HG02798 (cell line): Measurements from ENCODE around the gene SEC22C.
A peak's percentile ranks its signal among the peaks of the same experiment; 100 is the strongest.
"Not testable (repeated sequence)": the region's sequence is repeated elsewhere in the genome, so short reads cannot be mapped to it uniquely, and the experiment has no call there.

ENCODE experiments used
- ATAC-seq: cut with Tn5 transposase; IDR thresholded peaks from one replicate; pipeline ENCODE4 v1.9.1; 2021; ENCODE audit warnings: mild to moderate bottlenecking; ENCODE audit not compliant: unreplicated experiment, poor library complexity

The SEC22C gene

GRCh38 chr3:42581709-42582473 is at the start of gene SEC22C:
SEC22C (minus strand) TSS chr3:42581967; CDS start chr3:42569046, 12,921 bp downstream.
- ATAC-seq = peak; percentile 92

GRCh38 chr3:42613462-42613861 is 31.7 kb upstream of the SEC22C start:
- no peak for ATAC-seq

GRCh38 chr3:42612928-42613327 is 31.2 kb upstream of the SEC22C start:
- peak; percentile 84 for ATAC-seq

DNA sequence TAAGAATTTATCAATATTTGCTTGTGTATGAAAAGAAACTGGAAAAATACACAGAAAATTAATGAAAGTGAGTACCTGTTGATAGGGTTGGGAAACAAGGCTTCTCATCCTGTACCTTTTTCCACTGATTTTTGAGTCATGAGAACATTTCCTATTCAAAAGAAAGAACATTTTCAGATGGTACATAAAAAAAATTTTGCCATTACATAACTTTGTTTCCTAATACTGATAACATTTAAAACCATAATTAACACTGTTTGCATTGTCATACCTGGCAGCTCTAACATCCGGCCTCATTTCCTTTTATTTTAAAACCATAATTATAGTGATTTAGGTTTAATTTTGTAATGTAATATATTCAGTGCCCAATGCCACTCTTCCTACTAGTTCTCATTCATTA is 30.4 kb upstream of the SEC22C start:
- no peak for ATAC-seq

DNA sequence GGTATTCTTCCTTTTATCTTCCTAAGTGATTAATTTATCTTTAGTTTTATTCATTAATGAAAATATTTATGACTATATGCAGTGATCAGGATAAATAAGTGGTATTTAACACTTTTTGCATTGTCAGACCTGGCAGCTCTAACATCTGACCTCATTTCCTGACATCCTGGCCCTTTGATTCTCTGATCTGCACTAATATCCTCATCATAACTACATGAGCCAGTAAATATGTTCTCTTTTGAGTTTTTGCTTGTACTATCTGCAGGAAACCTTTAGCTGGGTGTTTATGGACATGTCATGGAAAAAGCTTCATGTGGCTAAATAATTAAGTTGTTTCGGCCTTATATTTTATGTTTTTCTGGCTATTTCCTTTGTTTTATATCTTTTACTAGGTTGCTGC is 29.2 kb upstream of the SEC22C start:
- ATAC-seq = no peak

- no peak for ATAC-seq
Measured at GRCh38 chr3:42608581-42608980, 26.8 kb upstream of the SEC22C start.

DNA sequence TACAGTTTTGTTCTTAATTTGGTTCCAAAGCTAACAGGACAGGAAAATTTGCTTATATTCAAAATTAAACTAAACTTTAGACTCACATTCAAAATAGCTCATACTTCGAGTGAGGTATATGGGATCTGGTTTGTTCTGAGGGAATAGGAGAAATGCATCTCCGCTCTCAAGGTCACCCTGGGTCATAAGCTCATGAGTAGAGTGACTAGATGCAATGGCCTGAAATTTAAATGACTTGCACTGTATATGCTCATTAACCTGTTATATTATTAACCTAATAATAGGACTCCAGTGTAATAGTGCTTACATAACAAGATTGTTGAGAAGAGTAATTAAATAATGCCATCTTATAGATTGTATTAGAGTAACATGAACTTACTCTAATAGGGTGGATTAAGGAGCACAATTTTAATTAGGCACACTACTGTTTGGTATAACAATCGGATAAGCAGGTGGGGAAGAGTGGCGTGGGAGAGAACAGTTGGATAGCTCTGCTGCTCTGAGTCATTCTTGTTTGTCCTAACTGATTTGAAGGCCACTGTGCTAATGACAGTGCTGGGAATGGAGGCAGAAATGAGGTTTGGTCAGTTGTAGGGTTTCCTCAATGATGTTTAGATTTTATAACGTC is 23.9 kb upstream of the SEC22C start:
- no peak for ATAC-seq

GRCh38 chr3:42602961-42603360 is 21.2 kb upstream of the SEC22C start:
- no peak for ATAC-seq

DNA sequence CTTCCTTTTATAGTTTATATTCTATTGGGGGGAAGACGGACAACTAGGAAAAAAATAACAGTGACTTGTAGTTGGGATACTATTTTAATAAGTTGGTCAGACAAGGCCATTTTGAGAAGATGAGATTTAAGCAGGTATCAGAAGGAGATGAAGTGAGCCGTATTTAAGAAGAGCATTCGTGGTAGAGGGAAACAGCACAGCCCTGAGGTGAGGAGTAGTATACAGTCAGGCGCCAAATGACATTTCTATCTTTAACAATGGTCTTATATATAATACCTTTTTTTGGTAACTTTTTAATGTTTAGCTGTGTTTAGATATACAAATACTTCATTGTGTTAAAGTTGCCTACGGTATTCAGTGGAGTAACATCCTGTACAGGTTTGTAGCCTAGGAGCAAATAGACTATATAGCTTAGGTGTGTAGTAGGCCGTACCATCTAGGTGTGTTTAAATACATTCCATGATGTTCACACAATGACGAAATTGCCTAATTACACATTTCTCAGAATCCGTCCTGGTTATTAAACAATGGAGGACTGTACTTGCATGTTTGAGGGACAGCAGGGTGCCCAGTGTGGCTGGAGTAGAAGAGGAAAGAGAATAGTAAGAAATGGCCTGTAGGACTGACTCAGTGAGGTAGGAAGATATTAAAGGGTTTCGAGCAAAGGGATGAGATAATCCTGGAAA is 20.3 kb upstream of the SEC22C start:
- ATAC-seq = no peak

- ATAC-seq = no peak
Measured at GRCh38 chr3:42600958-42601675, 19.4 kb upstream of the SEC22C start.

- ATAC-seq = peak; percentile 88
Measured at GRCh38 chr3:42600111-42600957, 18.6 kb upstream of the SEC22C start, which contains the start of gene NKTR. NKTR (plus strand) TSS chr3:42600686; CDS start chr3:42601007, 321 bp downstream.

DNA sequence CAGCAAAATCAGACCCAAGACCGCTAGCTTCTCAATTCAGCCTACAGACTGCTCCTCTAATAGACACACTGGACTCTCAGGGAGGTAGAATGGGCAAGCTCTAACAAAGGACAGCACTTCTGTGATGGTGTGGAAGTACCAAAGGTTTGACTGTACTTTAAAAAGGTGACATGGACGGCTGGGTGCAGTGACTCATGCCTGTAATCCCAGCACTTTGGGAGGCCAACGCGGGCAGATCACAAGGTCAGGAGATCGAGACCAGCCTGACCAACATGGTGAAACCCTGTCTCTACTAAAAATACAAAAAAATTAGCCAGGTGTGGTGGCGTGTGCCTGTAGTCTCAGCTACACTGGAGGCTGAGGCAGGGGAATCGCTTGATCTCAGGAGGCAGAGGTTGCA is 15.3 kb upstream of the SEC22C start:
- ATAC-seq = not testable (repeated sequence)

GRCh38 chr3:42595682-42596081 is 13.9 kb upstream of the SEC22C start:
- ATAC-seq = no peak

- no peak for ATAC-seq
Measured at GRCh38 chr3:42593635-42594034, 11.9 kb upstream of the SEC22C start.

DNA sequence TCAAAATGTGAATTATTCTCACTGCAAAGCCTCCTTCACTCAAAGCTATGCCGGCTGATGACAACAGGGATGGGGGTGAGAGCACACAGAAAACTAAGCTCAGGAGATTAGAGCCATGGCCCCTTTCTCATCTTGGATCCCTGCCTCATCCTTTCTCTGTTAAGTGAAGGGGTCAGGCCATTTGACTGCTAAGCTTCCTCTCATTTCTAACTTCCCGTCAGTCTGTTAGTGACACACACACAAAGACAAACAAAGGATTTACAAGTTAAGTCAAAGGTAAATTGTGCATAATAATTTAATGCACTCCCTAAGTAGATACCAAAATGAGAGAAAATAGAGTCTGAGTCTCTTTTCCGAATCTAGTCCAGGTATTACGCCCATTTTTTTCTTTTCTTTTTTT is 10.0 kb upstream of the SEC22C start:
- ATAC-seq = no peak

DNA sequence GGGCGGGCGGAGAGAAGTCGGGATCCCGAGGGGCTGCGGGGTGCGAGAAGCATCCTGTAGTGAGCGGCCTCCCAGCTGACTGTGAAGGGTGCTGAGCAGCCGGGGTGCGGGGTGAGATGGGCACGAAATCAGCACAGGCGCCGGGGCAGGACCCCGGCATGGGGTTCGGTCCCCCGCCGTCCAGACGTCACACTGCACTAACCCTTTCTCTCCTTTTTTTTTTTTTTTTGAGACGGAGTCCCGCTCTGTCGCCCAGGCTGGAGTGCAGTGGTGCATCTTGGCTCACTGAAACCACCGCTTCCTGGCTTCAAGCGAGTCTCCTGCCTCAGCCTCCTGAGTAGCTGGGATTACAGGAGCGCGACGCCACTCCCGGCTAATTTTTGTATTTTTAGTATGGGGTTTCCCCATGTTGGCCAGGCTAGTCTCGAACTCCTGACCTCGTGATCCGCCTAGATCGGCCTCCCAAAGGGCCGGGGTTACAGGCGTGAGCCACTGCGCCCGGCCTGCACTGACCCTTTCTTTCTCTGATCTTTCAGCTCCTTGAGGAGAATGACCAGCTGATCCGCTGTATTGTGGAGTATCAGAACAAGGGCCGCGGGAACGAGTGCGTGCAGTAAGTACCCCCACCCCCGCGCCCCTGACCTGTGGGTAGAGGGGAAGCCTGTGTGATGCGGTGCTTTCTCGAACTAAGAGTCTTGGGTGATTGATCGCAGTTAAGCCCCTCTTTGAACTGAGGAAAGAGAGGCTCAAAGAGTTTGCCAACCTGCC is 9.4 kb upstream of the SEC22C start:
- ATAC-seq = no peak

GRCh38 chr3:42589382-42590109 is 7.8 kb upstream of the SEC22C start:
- ATAC-seq = no peak

- ATAC-seq = no peak
Measured at GRCh38 chr3:42588625-42589024, 6.9 kb upstream of the SEC22C start.
